Endometrial microvascular endothelial cells (primary cell): Measurements from ENCODE around the gene MAML3. TPM values are rescaled to one million over a fixed set of nuclear protein-coding genes. Genes with fewer than 3 reads are reported as not detected.

Source experiments
- in situ Hi-C: cut with HindIII; loops from 2 replicates; pipeline ENCODE4 v1.10.0; 2017; ENCODE audit warnings: low sequenced_read_pairs, low pct_unique_long_range_greater_than_20kb; ENCODE audit errors: inconsistent ontology term
- total RNA-seq: library from RNA; depleted of rRNA; stranded (reverse); fragments of >200 nt; gene quantifications from one replicate; pipeline ENCODE4 v1.2.3, GENCODE V29; 2015; ENCODE audit errors: inconsistent ontology term

The MAML3 gene
- total RNA-seq, 1 donor from 2014 or later, result 9.7 TPM

GRCh38 chr4:139696491-139696890, 457.5 kb downstream of the MAML3 start:
- in situ Hi-C loops, result no loop called here

DNA sequence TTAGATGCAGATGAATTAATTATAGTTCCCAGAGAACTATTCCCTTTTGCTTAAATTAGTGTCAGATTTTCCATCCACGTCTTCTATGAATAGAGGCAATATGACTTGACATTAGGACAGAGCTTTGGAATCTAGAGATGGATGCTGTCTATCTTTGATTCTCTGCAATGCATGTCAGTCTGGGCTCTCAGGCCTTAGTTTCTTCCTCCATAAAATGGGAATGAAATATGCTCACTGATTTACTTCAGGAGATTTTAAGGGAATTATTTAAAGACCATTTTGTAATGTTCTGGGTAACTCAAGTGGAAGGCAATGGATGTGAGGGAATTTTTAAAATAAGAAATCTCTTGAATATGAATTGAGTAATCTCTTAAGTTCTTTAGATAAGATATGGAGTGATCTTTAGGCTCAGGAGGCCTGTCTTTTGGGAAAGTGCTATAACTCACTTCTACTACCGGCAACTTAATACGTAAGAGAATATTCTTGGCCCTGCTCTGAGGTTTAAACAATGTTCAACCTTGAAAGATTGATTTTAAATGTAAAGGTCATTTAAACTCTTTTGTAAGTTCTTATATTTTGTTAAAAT, 459.4 kb downstream of the MAML3 start:
- in situ Hi-C loops, result no loop called here

GRCh38 chr4:139692309-139693012, 461.5 kb downstream of the MAML3 start:
- in situ Hi-C loops, result no loop called here

GRCh38 chr4:139690419-139690818, 463.6 kb downstream of the MAML3 start:
- in situ Hi-C loops, result no loop called here

GRCh38 chr4:139689093-139689722, 464.8 kb downstream of the MAML3 start:
- in situ Hi-C loops, result no loop called here

- in situ Hi-C loops, result no loop called here
Measured at GRCh38 chr4:139686988-139687387, 467.0 kb downstream of the MAML3 start.

GRCh38 chr4:139686130-139686529, 467.9 kb downstream of the MAML3 start:
- in situ Hi-C loops, result no loop called here

GRCh38 chr4:139685180-139685579, 468.8 kb downstream of the MAML3 start:
- in situ Hi-C loops, result no loop called here

DNA sequence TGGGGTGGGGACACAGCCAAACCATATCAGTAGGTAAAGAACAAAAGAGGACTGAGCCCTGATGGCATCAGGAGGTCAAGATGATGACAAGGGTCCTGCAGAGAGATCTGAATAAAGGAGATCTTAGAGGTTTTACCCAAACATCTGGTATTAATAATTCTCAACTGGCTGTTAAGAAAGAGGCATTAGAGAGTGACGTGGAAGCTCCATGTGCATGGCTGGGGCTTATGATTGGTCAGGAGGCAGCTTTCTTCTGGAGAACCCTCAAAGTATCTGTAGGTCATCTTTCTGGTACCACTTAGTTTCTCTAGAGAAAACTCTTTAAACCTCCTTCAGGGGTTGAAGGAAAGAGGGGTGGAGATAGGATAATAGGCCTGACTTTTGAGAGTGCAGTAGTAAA, 469.6 kb downstream of the MAML3 start:
- in situ Hi-C loops, result no loop called here

- in situ Hi-C loops, result no loop called here
Measured at GRCh38 chr4:139682741-139683151, 471.2 kb downstream of the MAML3 start.

DNA sequence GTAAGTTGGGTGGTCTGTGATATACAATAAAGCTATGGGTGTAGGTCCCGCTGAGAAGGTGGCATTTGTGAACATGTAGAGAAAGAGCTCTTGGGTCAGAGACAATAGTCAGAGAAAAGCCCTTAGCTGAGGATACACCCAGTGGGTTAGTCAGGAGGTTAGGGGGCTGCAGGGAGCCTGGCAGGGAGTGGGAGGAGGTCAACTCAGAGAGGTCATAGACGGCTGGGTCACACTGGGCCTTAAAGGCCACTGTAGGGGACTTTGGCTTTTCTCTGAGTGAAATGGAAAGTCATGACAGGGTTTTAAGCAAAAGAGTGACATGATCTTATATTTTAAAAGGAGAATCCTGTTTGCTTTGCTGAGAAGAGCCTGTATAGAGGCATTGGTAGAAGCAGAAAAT, 471.7 kb downstream of the MAML3 start:
- in situ Hi-C loops, result no loop called here

DNA sequence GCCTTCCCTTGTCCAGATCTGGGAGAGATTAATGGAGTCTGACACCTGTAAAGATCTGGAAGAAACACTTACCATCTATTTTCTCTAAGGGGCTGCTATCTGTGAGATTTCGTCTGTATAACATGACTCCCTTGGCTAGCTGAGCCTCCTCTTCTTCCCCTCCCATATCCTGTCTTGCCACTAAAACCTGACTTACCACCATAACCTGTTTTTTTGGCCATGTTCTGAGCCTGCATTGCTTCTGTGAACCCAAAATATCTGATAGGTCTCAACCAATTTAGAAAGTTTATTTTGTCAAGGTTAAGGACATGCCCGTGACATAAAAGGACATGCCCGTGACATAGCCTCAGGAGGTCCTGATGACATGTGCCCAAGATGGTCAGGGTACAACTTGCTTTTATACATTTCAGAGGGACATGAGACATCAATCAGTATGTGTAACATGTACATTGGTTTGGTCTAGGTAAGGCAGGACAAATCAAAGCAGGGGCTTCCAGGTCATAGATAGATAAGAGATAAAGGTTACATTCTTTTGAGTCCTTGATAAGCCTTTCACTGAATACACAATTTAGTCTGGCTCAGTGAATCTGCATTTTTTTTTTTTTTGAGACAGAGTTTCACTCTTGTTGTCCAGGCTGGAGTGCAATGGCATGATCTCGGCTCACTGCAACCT, 476.9 kb downstream of the MAML3 start:
- in situ Hi-C loops, result no loop called here

GRCh38 chr4:139676365-139676764, 477.6 kb downstream of the MAML3 start:
- in situ Hi-C loops, result no loop called here

DNA sequence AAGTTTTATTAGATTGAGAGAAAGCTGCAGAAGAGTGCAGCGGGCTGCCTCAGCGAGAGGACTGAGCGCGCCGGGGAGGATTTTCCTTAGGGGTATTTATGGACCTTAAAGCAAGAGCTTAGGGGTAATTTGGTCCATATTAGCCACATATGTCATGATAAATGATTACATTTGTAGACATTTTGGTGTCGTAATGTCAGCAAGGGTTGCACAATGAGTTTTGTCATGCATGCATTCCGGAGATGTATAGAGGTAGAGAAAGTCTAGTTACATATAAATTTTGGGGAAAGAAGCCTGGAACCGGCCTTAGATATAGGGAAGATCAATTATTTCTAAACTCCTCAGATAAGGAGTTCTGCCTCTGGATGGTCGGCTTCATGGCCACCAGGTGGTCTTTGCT, 478.3 kb downstream of the MAML3 start:
- in situ Hi-C loops, result no loop called here

DNA sequence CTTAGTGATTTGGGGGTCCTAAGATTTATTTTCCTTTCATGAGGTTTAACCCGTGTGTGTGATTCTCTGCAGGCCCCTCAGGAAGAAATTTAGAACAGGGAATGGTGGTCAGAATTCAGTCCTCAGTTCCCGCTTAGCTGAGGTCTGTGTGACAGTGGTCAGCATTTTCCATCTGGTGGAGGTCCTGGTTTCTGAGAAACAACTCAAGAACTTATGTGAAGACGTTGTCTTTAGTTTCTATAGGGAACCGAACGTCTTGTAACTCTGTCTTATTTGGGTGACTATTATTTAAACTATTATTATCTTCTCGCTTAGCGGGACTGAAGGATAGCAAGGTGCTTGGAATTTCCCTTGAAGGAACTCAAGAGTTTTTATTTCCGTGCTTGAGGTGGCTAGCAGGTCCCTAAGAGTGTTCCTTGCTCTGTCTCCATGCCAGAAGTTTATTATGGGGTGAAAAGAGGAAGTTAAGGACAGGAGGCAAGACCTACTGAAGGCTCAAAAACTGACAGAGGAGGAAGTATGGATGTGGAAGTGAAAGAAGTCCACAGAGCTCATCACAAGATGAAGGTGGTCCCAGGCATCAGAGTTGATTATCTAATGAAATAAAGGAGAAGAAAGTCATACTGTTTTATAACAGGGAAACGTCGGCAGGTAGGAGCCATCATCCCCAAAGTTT, 479.0 kb downstream of the MAML3 start:
- in situ Hi-C loops, result no loop called here

- in situ Hi-C loops, result no loop called here
Measured at GRCh38 chr4:139672732-139673131, 481.3 kb downstream of the MAML3 start.

GRCh38 chr4:139672215-139672614, 481.8 kb downstream of the MAML3 start:
- in situ Hi-C loops, result no loop called here

DNA sequence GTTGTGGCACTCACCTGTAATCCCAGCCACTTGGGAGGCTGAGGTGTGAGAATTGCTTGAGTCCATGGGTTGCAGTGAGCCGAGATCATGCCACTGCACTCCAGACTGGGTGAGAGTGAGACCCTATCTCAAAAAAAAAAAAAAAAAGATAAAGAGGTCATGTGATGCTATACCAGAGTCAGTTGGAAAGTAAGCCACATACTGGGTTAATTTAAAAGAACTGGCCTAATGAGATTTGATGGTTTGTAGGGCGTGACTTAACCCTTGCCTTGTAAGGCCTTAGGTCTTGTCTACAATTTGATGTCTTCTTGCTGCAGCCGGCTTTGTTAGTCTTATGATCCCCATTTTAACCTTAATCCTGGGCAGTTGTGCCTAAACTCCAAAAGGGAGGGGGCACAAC, 483.2 kb downstream of the MAML3 start:
- in situ Hi-C loops, result no loop called here

GRCh38 chr4:139669890-139670289, 484.1 kb downstream of the MAML3 start:
- in situ Hi-C loops, result no loop called here
